Activated T-helper 17 cell treated with anti-CD3 and anti-CD28 coated beads, Interleukin-2, amount 50 U/mL, for 72 hours (primary cell): Measurements from ENCODE around the gene CD82. TPM values are rescaled to one million over a fixed set of nuclear protein-coding genes. Genes with fewer than 3 reads are reported as not detected.

Experiments used
- ATAC-seq: fragments of 150-1000 bp; cut with Tn5 transposase; replicated peaks from 2 replicates; pipeline ENCODE4 v1.10.0; 2021; ENCODE audit warnings: mild to moderate bottlenecking, moderate library complexity
- H3K27ac Mint-ChIP-seq: one replicate; pipeline ENCODE4 v1.8.0; 2022; ENCODE audit warnings: mixed read lengths
- H3K27me3 Mint-ChIP-seq: one replicate; pipeline ENCODE4 v1.8.0; 2022; ENCODE audit warnings: mixed read lengths
- H3K36me3 Mint-ChIP-seq: one replicate; pipeline ENCODE4 v1.8.0; 2022; ENCODE audit warnings: low read depth, mild to moderate bottlenecking, mixed read lengths
- H3K4me1 Mint-ChIP-seq: one replicate; pipeline ENCODE4 v1.8.0; 2022; ENCODE audit warnings: mixed read lengths
- H3K4me3 Mint-ChIP-seq: one replicate; pipeline ENCODE4 v1.8.0; 2022; ENCODE audit warnings: mild to moderate bottlenecking, mixed read lengths
- H3K9me3 Mint-ChIP-seq: one replicate; pipeline ENCODE4 v1.8.0; 2022; ENCODE audit warnings: mixed read lengths
- total RNA-seq, 2 donors: library from RNA; stranded (reverse); gene quantifications; one replicate each; pipeline ENCODE4 v1.2.3, GENCODE V29; 2022

Gene CD82
- total RNA-seq, 2 donors from 2014 or later: 147 to 620 TPM

DNA sequence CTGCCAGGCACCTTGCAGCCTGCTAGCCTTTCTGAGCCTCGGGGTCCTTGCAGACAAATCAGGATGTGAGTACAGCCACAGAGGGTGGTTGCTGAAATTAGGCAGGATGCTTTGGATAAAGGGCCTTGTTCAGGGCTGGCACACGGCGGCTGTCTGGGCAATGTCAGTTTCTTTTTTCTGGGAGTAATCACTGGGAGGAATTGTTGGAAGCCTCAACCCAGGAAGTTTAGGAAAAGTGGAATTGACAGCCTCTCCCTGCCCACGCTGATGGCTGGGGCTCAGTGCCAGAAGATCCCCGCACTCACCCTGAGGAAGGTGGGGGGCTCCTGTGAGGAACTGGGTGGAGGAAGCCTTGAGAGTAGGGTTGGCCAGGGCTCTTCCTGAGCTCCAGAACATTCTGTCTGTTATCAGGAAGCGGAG is 37.4 kb downstream of the CD82 start:
- Mint-ChIP-seq H3K27me3 (no peaks in the 10 kb centered on the region), H3K4me1 (peaks cover 50% of the 10 kb centered on the region), H3K4me3 (no peak overlapping the region), H3K27ac (no peak overlapping the region), H3K9me3 (no peaks in the 10 kb centered on the region), H3K36me3 (peaks cover 100% of the 10 kb centered on the region)
- ATAC-seq: no peak

DNA sequence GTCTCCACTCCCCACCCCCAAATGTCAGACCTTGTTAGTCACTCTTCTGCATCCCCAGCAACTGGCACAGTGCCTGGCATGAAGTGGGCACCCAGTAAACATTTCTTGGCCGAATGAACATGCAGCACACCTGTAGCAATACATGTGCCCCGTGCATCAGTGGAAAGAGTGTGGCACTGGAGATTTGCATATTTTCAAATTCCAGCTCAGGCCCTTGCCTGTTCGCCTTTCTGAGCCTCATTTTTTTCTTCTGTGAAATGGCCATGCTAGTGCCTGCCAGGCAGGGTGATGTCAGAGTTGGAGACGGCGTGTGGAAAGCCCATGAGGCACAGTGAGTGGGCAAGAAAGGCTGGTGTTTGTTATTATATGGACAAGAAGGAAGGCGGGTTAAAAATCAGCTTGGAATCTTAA is 38.7 kb downstream of the CD82 start:
- Mint-ChIP-seq H3K27ac (peak overlapping the region; percentile 61), H3K36me3 (peaks cover 100% of the 10 kb centered on the region), H3K4me3 (peak overlapping the region; percentile 26), H3K9me3 (no peaks in the 10 kb centered on the region), H3K4me1 (peaks cover 59% of the 10 kb centered on the region), H3K27me3 (no peaks in the 10 kb centered on the region)
- ATAC-seq: no peak

DNA sequence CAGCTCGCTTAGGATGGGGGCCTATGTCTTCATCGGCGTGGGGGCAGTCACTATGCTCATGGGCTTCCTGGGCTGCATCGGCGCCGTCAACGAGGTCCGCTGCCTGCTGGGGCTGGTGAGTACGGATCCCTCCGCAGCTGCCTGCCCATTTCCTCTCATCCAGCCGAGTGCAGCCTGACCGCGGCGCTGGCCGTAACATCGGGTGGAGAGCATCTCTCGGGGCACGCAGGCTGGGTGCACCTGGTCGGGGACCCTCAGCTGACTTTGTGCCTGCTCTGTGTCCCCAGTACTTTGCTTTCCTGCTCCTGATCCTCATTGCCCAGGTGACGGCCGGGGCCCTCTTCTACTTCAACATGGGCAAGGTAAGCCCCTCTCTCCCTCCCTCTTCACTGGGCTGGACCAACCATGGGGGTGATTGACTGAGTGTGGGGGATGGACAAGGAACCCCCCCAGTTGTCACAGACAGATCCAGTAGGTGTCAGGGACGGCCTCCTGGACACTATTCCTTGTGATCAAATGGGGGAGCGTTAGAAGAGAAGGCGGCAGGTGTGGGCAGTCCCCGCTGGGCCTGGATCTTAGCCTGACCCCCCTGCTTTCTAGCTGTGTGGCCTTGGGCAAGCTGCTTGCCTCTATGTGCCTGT is 39.7 kb downstream of the CD82 start:
- Mint-ChIP-seq H3K4me3 (peak overlapping the region; percentile 76), H3K27ac (peak overlapping the region; percentile 92), H3K9me3 (no peaks in the 10 kb centered on the region), H3K4me1 (peaks cover 63% of the 10 kb centered on the region), H3K27me3 (no peaks in the 10 kb centered on the region), H3K36me3 (peaks cover 100% of the 10 kb centered on the region)
- ATAC-seq: no peak

GRCh38 chr11:44605965-44606364 is 40.5 kb downstream of the CD82 start:
- peak overlapping the region; percentile 92 for H3K27ac Mint-ChIP-seq
- ATAC-seq: no peak
- peaks cover 100% of the 10 kb centered on the region for H3K36me3 Mint-ChIP-seq
- H3K4me1 Mint-ChIP-seq: peaks cover 61% of the 10 kb centered on the region
- peak overlapping the region; percentile 76 for H3K4me3 Mint-ChIP-seq
- no peaks in the 10 kb centered on the region for H3K9me3 Mint-ChIP-seq
- H3K27me3 Mint-ChIP-seq: no peaks in the 10 kb centered on the region

DNA sequence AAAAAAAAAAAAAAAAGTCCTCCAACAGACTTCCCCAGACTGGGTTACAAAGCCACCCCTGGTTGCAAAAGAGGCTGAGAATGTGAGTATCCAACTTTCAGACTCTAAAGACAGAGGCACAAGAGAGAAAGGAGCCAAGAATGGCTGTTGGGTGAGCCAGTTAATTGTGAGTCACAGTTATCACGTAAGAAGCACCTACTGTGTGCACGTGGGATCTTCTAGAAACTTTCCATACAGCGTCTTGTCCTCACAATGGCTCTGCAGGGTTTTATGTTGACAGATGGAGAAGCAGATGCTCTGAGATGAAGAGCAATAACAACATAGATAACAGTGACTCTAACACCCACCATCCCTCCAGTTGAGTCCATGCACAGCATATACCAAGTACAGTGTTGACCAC is 41.0 kb downstream of the CD82 start:
- no peak for ATAC-seq
- H3K9me3 Mint-ChIP-seq: no peaks in the 10 kb centered on the region
- H3K27ac Mint-ChIP-seq: peak overlapping the region; percentile 92
- peaks cover 100% of the 10 kb centered on the region for H3K36me3 Mint-ChIP-seq
- H3K4me1 Mint-ChIP-seq: peaks cover 58% of the 10 kb centered on the region
- peak overlapping the region; percentile 76 for H3K4me3 Mint-ChIP-seq
- no peaks in the 10 kb centered on the region for H3K27me3 Mint-ChIP-seq

GRCh38 chr11:44607319-44607962 is 42.0 kb downstream of the CD82 start:
- peak; percentile 64 for ATAC-seq
- Mint-ChIP-seq H3K4me3 (peak overlapping the region; percentile 76), H3K4me1 (peaks cover 61% of the 10 kb centered on the region), H3K9me3 (no peaks in the 10 kb centered on the region), H3K27ac (peak overlapping the region; percentile 92), H3K27me3 (no peaks in the 10 kb centered on the region), H3K36me3 (peaks cover 100% of the 10 kb centered on the region)

- Mint-ChIP-seq H3K27me3 (no peaks in the 10 kb centered on the region), H3K4me1 (peaks cover 62% of the 10 kb centered on the region), H3K27ac (peak overlapping the region; percentile 92), H3K9me3 (no peaks in the 10 kb centered on the region), H3K36me3 (peaks cover 100% of the 10 kb centered on the region), H3K4me3 (peak overlapping the region; percentile 76)
- ATAC-seq: no peak
Observed at GRCh38 chr11:44607987-44608386, 42.5 kb downstream of the CD82 start.

GRCh38 chr11:44608651-44608990 is 43.2 kb downstream of the CD82 start:
- no peaks in the 10 kb centered on the region for H3K27me3 Mint-ChIP-seq
- peaks cover 67% of the 10 kb centered on the region for H3K4me1 Mint-ChIP-seq
- H3K36me3 Mint-ChIP-seq: peaks cover 100% of the 10 kb centered on the region
- ATAC-seq: no peak
- H3K27ac Mint-ChIP-seq: peak overlapping the region; percentile 92
- no peaks in the 10 kb centered on the region for H3K9me3 Mint-ChIP-seq
- H3K4me3 Mint-ChIP-seq: peak overlapping the region; percentile 76

GRCh38 chr11:44608991-44609782 is 43.7 kb downstream of the CD82 start:
- H3K4me1 Mint-ChIP-seq: peaks cover 61% of the 10 kb centered on the region
- H3K27ac Mint-ChIP-seq: peak overlapping the region; percentile 92
- peaks cover 100% of the 10 kb centered on the region for H3K36me3 Mint-ChIP-seq
- peak; percentile 50 for ATAC-seq
- H3K9me3 Mint-ChIP-seq: no peaks in the 10 kb centered on the region
- H3K27me3 Mint-ChIP-seq: no peaks in the 10 kb centered on the region
- H3K4me3 Mint-ChIP-seq: peak overlapping the region; percentile 76

DNA sequence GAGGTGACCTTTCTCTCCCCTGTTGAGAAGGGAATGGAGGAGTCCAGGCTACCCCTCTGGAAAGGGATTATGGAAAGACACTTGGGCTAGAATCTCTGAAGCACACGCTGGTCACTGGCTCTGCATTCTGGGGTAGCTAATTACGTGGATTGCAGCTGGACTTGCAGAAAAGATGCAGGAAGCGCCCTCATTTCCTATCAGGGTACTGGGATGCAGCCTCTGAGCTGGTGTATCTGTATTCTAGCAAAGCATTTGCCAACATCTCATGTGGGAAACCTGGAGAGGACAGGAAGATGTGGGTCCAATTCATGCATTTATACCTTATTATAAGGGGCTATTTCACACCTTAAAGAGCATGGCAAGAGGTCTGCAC is 44.3 kb downstream of the CD82 start:
- Mint-ChIP-seq H3K4me1 (peaks cover 58% of the 10 kb centered on the region), H3K27ac (peak overlapping the region; percentile 92), H3K27me3 (no peaks in the 10 kb centered on the region), H3K36me3 (peaks cover 100% of the 10 kb centered on the region), H3K9me3 (no peaks in the 10 kb centered on the region), H3K4me3 (peak overlapping the region; percentile 76)
- no peak for ATAC-seq

GRCh38 chr11:44610186-44610955 is 44.9 kb downstream of the CD82 start:
- H3K4me3 Mint-ChIP-seq: peak overlapping the region; percentile 76

GRCh38 chr11:44611088-44611487 is 45.6 kb downstream of the CD82 start:
- peak; percentile 23 for ATAC-seq
- no peaks in the 10 kb centered on the region for H3K27me3 Mint-ChIP-seq
- H3K36me3 Mint-ChIP-seq: peaks cover 100% of the 10 kb centered on the region
- peaks cover 54% of the 10 kb centered on the region for H3K4me1 Mint-ChIP-seq
- H3K27ac Mint-ChIP-seq: peak overlapping the region; percentile 92
- peak overlapping the region; percentile 76 for H3K4me3 Mint-ChIP-seq
- no peaks in the 10 kb centered on the region for H3K9me3 Mint-ChIP-seq

More at GRCh38 chr11:44610186-44610955, 44.9 kb downstream of the CD82 start:
- H3K27me3 Mint-ChIP-seq: no peaks in the 10 kb centered on the region
- peak overlapping the region; percentile 92 for H3K27ac Mint-ChIP-seq
- no peak for ATAC-seq
- H3K36me3 Mint-ChIP-seq: peaks cover 100% of the 10 kb centered on the region
- H3K4me1 Mint-ChIP-seq: peaks cover 58% of the 10 kb centered on the region
- H3K9me3 Mint-ChIP-seq: no peaks in the 10 kb centered on the region

DNA sequence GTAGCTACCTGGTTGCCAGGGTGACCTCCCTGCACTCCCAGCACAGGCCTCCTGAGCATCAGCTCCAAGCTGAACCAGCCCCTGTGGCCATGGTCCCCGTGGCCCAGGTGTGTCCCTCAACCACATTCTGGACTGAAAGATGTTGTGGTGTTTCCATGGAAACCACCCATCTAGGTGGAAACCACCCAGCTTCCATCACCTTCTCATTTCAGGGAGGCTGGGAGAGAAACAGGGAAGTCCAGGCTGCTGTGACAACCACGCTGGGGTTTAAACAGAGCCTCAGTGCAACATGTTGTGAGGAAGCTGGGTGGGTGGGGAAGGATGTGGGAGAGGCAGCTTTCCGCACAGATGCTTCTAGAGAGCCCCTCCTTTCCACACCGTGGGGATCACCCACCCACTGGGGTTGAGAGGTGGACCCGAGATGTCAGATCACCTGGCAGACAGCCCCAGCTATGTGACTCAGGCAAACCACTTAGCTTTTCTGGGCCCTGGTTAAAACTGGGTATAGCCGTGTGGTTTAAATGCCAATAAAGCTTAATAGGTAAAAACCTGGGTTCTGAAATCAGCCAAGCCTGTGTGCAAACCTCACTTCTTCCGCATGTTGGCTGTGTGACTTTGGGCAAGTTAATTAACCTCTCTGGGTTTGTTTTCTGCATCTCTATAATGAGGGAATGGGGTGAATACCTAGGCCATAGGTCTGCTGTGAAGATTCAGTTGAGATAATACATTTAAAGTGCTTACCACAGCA is 46.4 kb downstream of the CD82 start:
- Mint-ChIP-seq H3K4me1 (peaks cover 47% of the 10 kb centered on the region), H3K27ac (peak overlapping the region; percentile 92), H3K27me3 (no peaks in the 10 kb centered on the region), H3K36me3 (peaks cover 100% of the 10 kb centered on the region), H3K9me3 (no peaks in the 10 kb centered on the region), H3K4me3 (peak overlapping the region; percentile 76)
- ATAC-seq: peak; percentile 73

DNA sequence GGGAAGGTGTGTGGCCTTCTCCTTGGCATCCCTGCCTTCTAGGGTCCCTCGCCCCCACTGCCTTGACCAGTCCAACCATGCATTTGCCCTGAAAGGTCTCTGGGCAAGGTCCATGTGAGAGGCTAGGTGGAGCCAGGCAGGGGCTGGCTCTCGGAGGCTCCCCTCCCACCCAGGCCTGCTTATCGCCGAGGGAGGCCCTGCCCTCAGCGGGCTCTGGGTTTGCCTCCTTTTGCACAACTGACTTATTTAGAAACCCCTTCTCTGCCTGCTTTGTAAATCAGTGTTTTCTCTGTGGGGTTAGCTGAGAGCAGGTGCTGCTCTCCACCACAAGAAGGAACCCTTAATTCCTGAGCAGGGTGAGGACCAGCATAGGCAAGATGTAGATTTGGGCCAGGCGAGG is 47.7 kb downstream of the CD82 start:
- peaks cover 100% of the 10 kb centered on the region for H3K36me3 Mint-ChIP-seq
- ATAC-seq: no peak
- H3K27ac Mint-ChIP-seq: no peak overlapping the region
- peaks cover 34% of the 10 kb centered on the region for H3K4me1 Mint-ChIP-seq
- no peaks in the 10 kb centered on the region for H3K9me3 Mint-ChIP-seq
- H3K4me3 Mint-ChIP-seq: peak overlapping the region; percentile 76
- no peaks in the 10 kb centered on the region for H3K27me3 Mint-ChIP-seq
